ENCODE results near the gene MUCL3. TPM values are rescaled to one million over a fixed set of nuclear protein-coding genes. Genes with fewer than 3 reads are reported as not detected.

MUCL3 gene
- total RNA-seq (not detected), polyA plus RNA-seq (not detected), total RNA-seq (0 reads per million in 6 experiments)

DNA sequence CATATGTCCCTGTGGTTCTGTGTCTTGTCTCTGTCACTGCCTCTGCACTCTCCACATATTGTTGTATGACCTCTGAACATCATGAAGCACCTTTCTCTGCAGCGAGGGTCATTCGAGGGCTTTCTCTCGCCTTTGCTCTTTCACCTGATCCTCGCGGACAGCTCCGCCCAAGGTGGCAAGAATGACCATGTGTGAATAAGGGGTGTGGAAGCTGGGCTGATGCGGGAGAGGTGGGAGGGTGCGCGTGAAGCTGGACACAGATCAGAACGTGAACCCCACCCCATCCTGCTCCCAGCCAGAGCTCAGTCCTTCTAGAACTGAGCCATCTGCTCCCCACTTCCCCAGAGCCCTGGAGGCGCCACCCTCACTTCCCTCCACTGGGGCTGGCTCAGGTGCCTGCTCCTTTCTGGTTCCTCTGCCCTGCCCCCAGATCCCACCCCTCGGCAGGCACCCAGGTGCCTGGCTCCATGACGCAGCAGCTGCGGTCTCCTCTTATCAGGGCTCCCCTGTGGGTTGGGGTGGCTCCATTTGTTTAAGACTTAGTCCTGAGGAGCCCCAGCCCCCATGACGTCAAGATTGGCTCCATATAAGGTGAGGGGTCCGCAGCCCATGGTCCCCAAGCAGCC lies at the start of gene MUCL3:
Gene MUCL3, plus strand, starts transcription at position 613 of the 626 bp plus-strand sequence. CDS start 27 bp downstream, outside the sequence.
- Mint-ChIP-seq H3K27ac (peak within 1 kb of the TSS in 1 of 10 donors; percentile 41), H3K9me3 (no peaks in the 10 kb centered on the region), H3K4me3 (no peak within 1 kb of the TSS), H3K27me3 (peaks cover 25 to 63% (median 43%) of the 10 kb centered on the region in 5 donors), H3K4me1 (peaks cover 0 to 11% (median 5%) of the 10 kb centered on the region in 4 donors), H3K36me3 (no peaks in the 10 kb centered on the region)
- ATAC-seq: no peak
- POLR2A ChIA-PET: no interaction called here
- no peak for DNase-seq

DNA sequence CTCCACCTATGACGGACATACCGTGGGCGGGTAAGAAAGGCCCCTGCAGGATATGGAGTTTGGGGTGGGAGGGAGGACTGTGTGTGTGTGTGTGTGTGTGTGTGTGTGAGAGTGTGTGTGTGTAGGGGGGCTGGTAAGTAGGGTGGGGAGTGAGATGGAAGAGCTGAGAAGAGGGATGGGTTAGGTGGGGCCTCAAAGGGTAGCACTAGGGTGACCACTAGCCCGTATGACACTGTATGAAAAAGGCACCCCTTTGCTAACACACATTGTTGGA lies 49.4 kb upstream of the MUCL3 start:
- peaks cover 0 to 20% (median 3%) of the 10 kb centered on the region in 3 donors for H3K36me3 Mint-ChIP-seq
- no peak overlapping the region for H3K4me3 Mint-ChIP-seq
- peaks cover 5 to 7% (median 6%) of the 10 kb centered on the region in 4 donors for H3K4me1 Mint-ChIP-seq
- ATAC-seq (no peak), DNase-seq (no peak)
- H3K9me3 Mint-ChIP-seq: no peaks in the 10 kb centered on the region
- no peak overlapping the region for H3K27ac Mint-ChIP-seq
- no peaks in the 10 kb centered on the region for H3K27me3 Mint-ChIP-seq
- POLR2A ChIA-PET: no interaction called here

DNA sequence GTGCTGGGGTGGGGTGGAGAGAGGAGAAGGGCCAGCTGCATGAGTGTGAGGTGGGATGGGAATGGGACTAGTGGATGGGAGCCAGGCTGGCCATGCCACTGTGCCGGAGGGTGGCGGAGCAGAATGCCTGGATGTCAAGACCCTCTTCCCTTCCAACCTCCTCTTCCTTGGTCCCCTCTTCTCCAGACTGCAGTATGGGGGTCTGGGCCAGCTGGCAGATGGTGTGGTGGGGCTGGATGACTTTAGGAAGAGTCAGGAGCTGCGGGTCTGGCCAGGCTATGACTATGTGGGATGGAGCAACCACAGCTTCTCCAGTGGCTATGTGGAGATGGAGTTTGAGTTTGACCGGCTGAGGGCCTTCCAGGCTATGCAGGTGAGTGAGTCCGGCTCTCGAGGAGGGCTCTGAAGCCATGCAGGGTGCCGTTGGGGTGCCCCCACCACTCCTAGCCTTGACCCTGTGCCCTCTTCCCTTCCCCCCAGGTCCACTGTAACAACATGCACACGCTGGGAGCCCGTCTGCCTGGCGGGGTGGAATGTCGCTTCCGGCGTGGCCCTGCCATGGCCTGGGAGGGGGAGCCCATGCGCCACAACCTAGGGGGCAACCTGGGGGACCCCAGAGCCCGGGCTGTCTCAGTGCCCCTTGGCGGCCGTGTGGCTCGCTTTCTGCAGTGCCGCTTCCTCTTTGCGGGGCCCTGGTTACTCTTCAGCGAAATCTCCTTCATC lies 48.8 kb upstream of the MUCL3 start:
- POLR2A ChIA-PET: no interaction called here
- H3K4me1 Mint-ChIP-seq: peaks cover 0 to 6% (median under 1%) of the 10 kb centered on the region in 4 donors
- peaks cover 0 to 20% (median 3%) of the 10 kb centered on the region in 3 donors for H3K36me3 Mint-ChIP-seq
- H3K27ac Mint-ChIP-seq: peak overlapping the region in 2 of 10 donors; percentile 14 to 74
- no peaks in the 10 kb centered on the region for H3K9me3 Mint-ChIP-seq
- no peak overlapping the region for H3K4me3 Mint-ChIP-seq
- no peaks in the 10 kb centered on the region for H3K27me3 Mint-ChIP-seq
- DNase-seq: no peak
- no peak for ATAC-seq

GRCh38 chr6:30893001-30893591 lies 47.7 kb upstream of the MUCL3 start:
- DNase-seq: no peak
- Mint-ChIP-seq H3K27ac (no peak overlapping the region), H3K36me3 (peaks cover 0 to 22% (median 1%) of the 10 kb centered on the region in 3 donors), H3K4me3 (peak overlapping the region in 1 of 10 donors; percentile 34), H3K9me3 (no peaks in the 10 kb centered on the region), H3K4me1 (peaks cover 0 to 6% (median 0%) of the 10 kb centered on the region in 4 donors), H3K27me3 (no peaks in the 10 kb centered on the region)
- POLR2A ChIA-PET: no interaction called here
- no peak for ATAC-seq

DNA sequence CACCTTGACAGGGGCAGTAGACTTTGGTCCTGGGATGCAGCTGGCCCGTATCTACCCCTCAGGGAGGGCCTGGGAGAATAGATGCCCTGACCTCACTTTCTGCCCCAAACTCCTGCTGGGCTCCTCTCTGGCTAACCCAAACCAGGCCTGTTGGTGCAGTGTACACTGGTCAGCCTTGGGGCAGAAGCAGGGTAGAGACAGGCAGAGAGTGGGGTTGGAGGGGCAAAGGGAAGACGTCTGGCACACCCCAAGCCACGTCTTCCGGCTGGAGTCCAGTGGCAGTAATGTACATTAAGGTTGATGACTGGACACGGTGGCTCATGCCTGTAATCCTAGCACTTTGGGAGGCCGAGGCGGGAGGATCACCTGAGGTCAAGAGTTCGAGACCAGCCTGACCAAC lies 47.1 kb upstream of the MUCL3 start:
- POLR2A ChIA-PET: no interaction called here
- Mint-ChIP-seq H3K36me3 (peaks cover 0 to 27% (median 0%) of the 10 kb centered on the region in 3 donors), H3K27ac (no peak overlapping the region), H3K9me3 (no peaks in the 10 kb centered on the region), H3K4me1 (peaks cover 0 to 7% (median 0%) of the 10 kb centered on the region in 4 donors), H3K27me3 (no peaks in the 10 kb centered on the region), H3K4me3 (no peak overlapping the region)
- ATAC-seq (no peak), DNase-seq (no peak)

DNA sequence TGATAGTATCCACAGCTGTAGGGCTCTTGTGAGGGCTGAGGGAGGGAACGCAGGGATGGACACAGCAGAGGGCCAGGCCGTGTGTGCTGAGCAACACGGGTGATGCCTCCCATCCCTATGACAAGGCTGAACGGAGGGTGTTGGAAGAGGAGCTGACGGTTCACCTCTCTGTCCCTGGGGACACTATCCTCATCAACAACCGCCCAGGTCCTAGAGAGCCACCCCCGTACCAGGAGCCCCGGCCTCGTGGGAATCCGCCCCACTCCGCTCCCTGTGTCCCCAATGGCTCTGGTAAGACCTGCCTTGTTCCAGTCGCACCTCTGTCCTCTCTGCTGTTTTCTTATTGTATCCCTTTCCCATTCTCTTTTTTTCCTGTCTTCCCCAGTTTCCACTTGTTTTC lies 46.4 kb upstream of the MUCL3 start:
- peak overlapping the region in 1 of 10 donors; percentile 1 for H3K27ac Mint-ChIP-seq
- H3K27me3 Mint-ChIP-seq: no peaks in the 10 kb centered on the region
- DNase-seq: no peak
- POLR2A ChIA-PET: no interaction called here
- H3K36me3 Mint-ChIP-seq: peaks cover 0 to 29% (median 0%) of the 10 kb centered on the region in 3 donors
- H3K4me3 Mint-ChIP-seq: no peak overlapping the region
- H3K4me1 Mint-ChIP-seq: peaks cover 0 to 7% (median 0%) of the 10 kb centered on the region in 4 donors
- H3K9me3 Mint-ChIP-seq: no peaks in the 10 kb centered on the region
- no peak for ATAC-seq

GRCh38 chr6:30894935-30895334 lies 45.8 kb upstream of the MUCL3 start:
- Mint-ChIP-seq H3K27me3 (no peaks in the 10 kb centered on the region), H3K4me3 (no peak overlapping the region), H3K4me1 (peaks cover 0 to 7% (median 0%) of the 10 kb centered on the region in 4 donors), H3K9me3 (no peaks in the 10 kb centered on the region), H3K27ac (no peak overlapping the region), H3K36me3 (peaks cover 0 to 23% (median 0%) of the 10 kb centered on the region in 3 donors)
- no peak for ATAC-seq
- no peak for DNase-seq
- POLR2A ChIA-PET: interaction anchor here (0.8 kb wide), 1 partner anchor 65 kb away, joined by 3 read pairs; no protein-coding TSS in a partner anchor

- POLR2A ChIA-PET: interaction anchor here (0.8 kb wide), 1 partner anchor 66 kb away, joined by 3 read pairs; no protein-coding TSS in a partner anchor
- H3K27me3 Mint-ChIP-seq: no peaks in the 10 kb centered on the region
- peaks cover 0 to 5% (median 0%) of the 10 kb centered on the region in 4 donors for H3K4me1 Mint-ChIP-seq
- ATAC-seq (no peak), DNase-seq (no peak)
- peak overlapping the region in 1 of 10 donors; percentile 20 for H3K27ac Mint-ChIP-seq
- no peak overlapping the region for H3K4me3 Mint-ChIP-seq
- no peaks in the 10 kb centered on the region for H3K9me3 Mint-ChIP-seq
- peaks cover 0 to 23% (median 0%) of the 10 kb centered on the region in 3 donors for H3K36me3 Mint-ChIP-seq
Measured at GRCh38 chr6:30895343-30895742, 45.4 kb upstream of the MUCL3 start.

GRCh38 chr6:30896541-30896940 lies 44.2 kb upstream of the MUCL3 start:
- POLR2A ChIA-PET: no interaction called here
- H3K9me3 Mint-ChIP-seq: no peaks in the 10 kb centered on the region
- no peak overlapping the region for H3K4me3 Mint-ChIP-seq
- no peak for ATAC-seq
- no peak overlapping the region for H3K27ac Mint-ChIP-seq
- H3K27me3 Mint-ChIP-seq: no peaks in the 10 kb centered on the region
- H3K36me3 Mint-ChIP-seq: peaks cover 0 to 21% (median 0%) of the 10 kb centered on the region in 3 donors
- no peak for DNase-seq
- peaks cover 0 to 4% (median 0%) of the 10 kb centered on the region in 4 donors for H3K4me1 Mint-ChIP-seq

GRCh38 chr6:30897882-30898281 lies 42.9 kb upstream of the MUCL3 start:
- H3K4me1 Mint-ChIP-seq: peaks cover 0 to 8% (median 1%) of the 10 kb centered on the region in 4 donors
- POLR2A ChIA-PET: no interaction called here
- no peaks in the 10 kb centered on the region for H3K27me3 Mint-ChIP-seq
- peaks cover 0 to 18% (median 0%) of the 10 kb centered on the region in 3 donors for H3K36me3 Mint-ChIP-seq
- no peak overlapping the region for H3K4me3 Mint-ChIP-seq
- H3K9me3 Mint-ChIP-seq: no peaks in the 10 kb centered on the region
- no peak for ATAC-seq
- no peak overlapping the region for H3K27ac Mint-ChIP-seq
- DNase-seq: no peak

DNA sequence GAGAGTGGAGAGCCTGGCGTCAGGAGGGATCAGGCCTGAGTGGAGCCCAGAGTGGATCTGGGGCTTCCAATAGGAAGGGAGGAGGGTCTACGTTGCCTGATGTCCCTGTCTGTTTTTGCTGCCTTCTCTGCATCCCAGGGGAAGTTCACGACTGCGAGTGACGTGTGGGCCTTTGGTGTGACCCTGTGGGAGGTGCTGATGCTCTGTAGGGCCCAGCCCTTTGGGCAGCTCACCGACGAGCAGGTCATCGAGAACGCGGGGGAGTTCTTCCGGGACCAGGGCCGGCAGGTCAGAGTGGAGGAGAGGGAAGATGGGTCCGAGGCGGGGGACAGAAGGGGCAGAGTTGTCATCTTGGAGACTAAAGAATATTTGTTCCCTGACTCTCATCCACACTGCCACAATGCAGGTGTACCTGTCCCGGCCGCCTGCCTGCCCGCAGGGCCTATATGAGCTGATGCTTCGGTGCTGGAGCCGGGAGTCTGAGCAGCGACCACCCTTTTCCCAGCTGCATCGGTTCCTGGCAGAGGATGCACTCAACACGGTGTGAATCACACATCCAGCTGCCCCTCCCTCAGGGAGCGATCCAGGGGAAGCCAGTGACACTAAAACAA lies 41.9 kb upstream of the MUCL3 start:
- ATAC-seq (no peak), DNase-seq (no peak)
- peaks cover 0 to 11% (median under 1%) of the 10 kb centered on the region in 4 donors for H3K4me1 Mint-ChIP-seq
- H3K27ac Mint-ChIP-seq: no peak overlapping the region
- POLR2A ChIA-PET: no interaction called here
- no peak overlapping the region for H3K4me3 Mint-ChIP-seq
- peaks cover 0 to 18% (median 0%) of the 10 kb centered on the region in 3 donors for H3K36me3 Mint-ChIP-seq
- no peaks in the 10 kb centered on the region for H3K9me3 Mint-ChIP-seq
- H3K27me3 Mint-ChIP-seq: no peaks in the 10 kb centered on the region

GRCh38 chr6:30900863-30901417 lies 39.8 kb upstream of the MUCL3 start:
- no peak for DNase-seq
- POLR2A ChIA-PET: no interaction called here
- Mint-ChIP-seq H3K4me1 (peaks cover 0 to 11% (median under 1%) of the 10 kb centered on the region in 4 donors), H3K4me3 (no peak overlapping the region), H3K27me3 (no peaks in the 10 kb centered on the region), H3K27ac (no peak overlapping the region), H3K9me3 (no peaks in the 10 kb centered on the region), H3K36me3 (peaks cover 0 to 11% (median 0%) of the 10 kb centered on the region in 3 donors)
- no peak for ATAC-seq

All from naive thymus-derived CD8-positive, alpha-beta T cell (primary cell).